NB4 (cell line): Measurements from ENCODE around the gene MAT2B.

Source experiments
- DNase-seq: peaks from one replicate; pipeline ENCODE4 v3.0.0; 2010; ENCODE audit warnings: low read depth
- H3K4me3 ChIP-seq: one replicate; pipeline ENCODE4 v1.5.1; 2011; ENCODE audit warnings: mild to moderate bottlenecking, low read depth, low read length, moderate library complexity
- MAX ChIP-seq: IDR thresholded peaks from 2 replicates; pipeline ENCODE4 v1.6.1; 2011; ENCODE audit warnings: low read depth, low read length
- MYC ChIP-seq: IDR thresholded peaks from 2 replicates; pipeline ENCODE4 v1.6.1; 2011; ENCODE audit warnings: low read depth, low read length
- POLR2A ChIP-seq: IDR thresholded peaks from 2 replicates; pipeline ENCODE4 v1.6.1; 2011; ENCODE audit warnings: mild to moderate bottlenecking; ENCODE audit not compliant: insufficient read length; ENCODE audit errors: extremely low read depth
- TF ChIP-seq, protein P1 (sequence below): IDR thresholded peaks from one replicate; pipeline ENCODE4 v1.5.1; 2012; ENCODE audit warnings: low read depth, low read length

MAT2B gene

DNA sequence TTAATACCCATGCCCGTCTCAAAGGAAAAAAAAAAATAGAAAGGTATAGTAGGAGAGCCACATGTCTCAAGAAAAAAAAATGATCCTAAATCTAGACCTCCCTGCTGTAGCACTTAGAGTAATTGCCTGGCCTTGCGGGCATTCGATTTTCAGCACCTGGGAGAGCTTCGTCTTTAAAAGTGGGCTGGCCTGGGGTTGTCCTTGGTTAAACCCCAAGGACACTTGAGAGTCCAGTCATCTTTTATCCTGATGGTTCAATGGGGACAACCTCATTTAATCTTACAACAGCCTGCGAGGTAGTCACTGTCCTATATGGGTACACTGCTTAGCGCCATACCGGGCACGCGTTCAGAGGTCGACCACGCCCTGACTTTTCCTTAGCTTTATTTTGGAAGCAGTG is 60.1 kb downstream of the MAT2B start:
- peak; percentile 4 for DNase-seq
- TF ChIP-seq POLR2A = no peak
- no peak for TF ChIP-seq MYC
- no peak for TF ChIP-seq MAX
- TF ChIP-seq, protein P1, sequence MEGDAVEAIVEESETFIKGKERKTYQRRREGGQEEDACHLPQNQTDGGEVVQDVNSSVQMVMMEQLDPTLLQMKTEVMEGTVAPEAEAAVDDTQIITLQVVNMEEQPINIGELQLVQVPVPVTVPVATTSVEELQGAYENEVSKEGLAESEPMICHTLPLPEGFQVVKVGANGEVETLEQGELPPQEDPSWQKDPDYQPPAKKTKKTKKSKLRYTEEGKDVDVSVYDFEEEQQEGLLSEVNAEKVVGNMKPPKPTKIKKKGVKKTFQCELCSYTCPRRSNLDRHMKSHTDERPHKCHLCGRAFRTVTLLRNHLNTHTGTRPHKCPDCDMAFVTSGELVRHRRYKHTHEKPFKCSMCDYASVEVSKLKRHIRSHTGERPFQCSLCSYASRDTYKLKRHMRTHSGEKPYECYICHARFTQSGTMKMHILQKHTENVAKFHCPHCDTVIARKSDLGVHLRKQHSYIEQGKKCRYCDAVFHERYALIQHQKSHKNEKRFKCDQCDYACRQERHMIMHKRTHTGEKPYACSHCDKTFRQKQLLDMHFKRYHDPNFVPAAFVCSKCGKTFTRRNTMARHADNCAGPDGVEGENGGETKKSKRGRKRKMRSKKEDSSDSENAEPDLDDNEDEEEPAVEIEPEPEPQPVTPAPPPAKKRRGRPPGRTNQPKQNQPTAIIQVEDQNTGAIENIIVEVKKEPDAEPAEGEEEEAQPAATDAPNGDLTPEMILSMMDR = no peak
- no peak overlapping the region for H3K4me3 ChIP-seq

DNA sequence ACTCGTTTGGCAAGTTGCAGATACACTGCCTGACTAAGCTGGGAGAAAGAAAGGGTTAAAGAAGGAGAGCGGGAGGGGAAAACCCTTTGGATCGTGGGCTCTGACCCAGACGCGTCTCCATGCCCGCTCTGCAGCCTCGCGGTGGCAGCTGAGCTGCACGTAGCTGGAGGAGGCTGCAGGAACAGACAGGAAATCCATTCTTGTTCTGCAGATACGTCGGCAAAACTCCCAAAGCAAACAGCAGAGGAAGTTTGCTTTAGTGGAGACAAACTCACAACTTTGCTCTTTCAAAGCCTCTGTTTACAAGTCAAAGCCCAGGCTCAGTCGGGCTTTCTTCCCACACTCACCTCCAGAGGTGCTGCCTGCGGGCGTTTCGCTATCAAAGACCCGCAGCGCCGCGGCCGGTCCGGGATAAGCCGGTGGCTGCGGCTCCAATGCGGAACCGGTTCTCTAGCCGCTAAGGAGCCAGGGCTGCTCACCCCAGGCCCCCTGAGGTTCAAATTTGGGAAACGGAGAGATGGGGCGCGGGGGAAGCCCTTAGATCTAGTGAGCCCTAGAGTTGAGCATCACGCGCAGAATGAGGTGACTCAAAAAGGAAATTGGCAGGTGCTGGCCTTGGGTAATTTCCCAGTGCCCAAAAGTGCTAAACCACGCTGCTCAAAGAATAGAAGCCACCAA is 60.7 kb downstream of the MAT2B start:
- H3K4me3 ChIP-seq = peak overlapping the region; percentile 3
- DNase-seq = peak; percentile 15
- TF ChIP-seq POLR2A (no peak), MYC (no peak), MAX (no peak)
- TF ChIP-seq, protein P1 = no peak

DNA sequence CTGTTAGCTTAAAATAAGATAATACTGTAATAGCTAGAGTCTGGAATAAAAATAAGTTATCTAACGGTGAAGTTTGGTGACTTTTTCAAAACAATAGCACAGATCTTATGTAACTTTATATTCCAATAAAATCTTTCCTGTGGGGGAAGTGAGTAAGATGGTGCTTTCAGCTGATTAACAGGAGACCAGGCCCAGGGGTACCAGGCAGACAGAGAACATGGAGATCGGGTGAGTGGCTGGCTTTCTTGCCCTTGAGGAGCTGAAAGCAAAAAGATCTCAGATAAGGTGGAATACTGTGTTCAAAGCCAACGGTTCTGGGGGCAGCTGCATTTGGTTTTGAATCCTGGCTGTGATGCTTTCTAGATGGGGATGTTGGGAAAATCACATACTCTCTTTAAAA is 61.3 kb downstream of the MAT2B start:
- H3K4me3 ChIP-seq = no peak overlapping the region
- TF ChIP-seq, protein P1 = no peak
- TF ChIP-seq POLR2A (no peak), MAX (no peak), MYC (no peak)
- no peak for DNase-seq

- DNase-seq = no peak
- H3K4me3 ChIP-seq = no peak overlapping the region
- TF ChIP-seq POLR2A = no peak
- TF ChIP-seq, protein P1 = no peak
- TF ChIP-seq MYC = no peak
- no peak for TF ChIP-seq MAX
Observed at GRCh38 chr5:163567811-163568210, 62.4 kb downstream of the MAT2B start.
